Measurements from ENCODE around the gene RBM22.

DNA sequence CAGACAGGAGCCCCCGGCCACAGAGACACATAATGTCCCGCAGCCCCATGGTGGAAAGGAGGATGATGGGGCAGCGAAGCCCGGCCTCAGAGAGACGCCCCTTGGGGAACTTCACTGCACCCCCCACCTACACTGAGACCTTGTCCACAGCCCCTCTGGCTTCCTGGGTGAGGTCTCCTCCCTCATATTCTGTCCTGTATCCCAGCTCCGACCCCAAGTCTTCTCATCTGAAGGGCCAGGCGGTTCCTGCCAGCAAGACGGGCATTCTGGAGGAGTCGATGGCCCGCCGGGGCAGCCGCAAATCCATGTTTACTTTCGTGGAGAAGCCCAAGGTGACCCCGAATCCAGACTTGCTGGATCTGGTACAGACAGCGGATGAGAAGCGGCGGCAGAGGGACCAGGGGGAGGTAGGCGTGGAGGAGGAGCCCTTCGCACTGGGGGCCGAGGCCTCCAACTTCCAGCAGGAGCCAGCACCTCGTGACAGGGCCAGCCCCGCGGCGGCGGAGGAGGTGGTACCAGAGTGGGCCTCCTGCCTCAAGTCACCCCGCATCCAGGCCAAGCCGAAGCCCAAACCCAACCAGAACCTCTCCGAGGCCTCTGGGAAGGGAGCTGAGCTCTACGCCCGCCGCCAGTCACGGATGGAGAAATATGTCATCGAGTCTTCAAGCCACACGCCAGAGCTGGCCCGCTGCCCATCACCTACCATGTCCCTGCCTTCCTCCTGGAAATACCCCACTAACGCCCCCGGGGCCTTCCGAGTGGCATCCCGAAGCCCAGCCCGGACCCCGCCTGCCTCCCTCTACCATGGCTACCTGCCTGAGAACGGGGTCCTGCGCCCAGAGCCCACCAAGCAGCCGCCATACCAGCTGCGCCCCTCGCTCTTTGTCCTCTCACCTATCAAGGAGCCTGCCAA is 51.5 kb downstream of the RBM22 start:
- TF ChIP-seq, protein P1, sequence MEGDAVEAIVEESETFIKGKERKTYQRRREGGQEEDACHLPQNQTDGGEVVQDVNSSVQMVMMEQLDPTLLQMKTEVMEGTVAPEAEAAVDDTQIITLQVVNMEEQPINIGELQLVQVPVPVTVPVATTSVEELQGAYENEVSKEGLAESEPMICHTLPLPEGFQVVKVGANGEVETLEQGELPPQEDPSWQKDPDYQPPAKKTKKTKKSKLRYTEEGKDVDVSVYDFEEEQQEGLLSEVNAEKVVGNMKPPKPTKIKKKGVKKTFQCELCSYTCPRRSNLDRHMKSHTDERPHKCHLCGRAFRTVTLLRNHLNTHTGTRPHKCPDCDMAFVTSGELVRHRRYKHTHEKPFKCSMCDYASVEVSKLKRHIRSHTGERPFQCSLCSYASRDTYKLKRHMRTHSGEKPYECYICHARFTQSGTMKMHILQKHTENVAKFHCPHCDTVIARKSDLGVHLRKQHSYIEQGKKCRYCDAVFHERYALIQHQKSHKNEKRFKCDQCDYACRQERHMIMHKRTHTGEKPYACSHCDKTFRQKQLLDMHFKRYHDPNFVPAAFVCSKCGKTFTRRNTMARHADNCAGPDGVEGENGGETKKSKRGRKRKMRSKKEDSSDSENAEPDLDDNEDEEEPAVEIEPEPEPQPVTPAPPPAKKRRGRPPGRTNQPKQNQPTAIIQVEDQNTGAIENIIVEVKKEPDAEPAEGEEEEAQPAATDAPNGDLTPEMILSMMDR (conservative IDR thresholded peaks at IDR 0.05): no peak
- TF ChIP-seq EZH2 (IDR thresholded peaks at IDR 0.05; ENCODE audit: low read depth): no peak
